Measurements from ENCODE around the gene NUTF2.

Gene NUTF2

DNA sequence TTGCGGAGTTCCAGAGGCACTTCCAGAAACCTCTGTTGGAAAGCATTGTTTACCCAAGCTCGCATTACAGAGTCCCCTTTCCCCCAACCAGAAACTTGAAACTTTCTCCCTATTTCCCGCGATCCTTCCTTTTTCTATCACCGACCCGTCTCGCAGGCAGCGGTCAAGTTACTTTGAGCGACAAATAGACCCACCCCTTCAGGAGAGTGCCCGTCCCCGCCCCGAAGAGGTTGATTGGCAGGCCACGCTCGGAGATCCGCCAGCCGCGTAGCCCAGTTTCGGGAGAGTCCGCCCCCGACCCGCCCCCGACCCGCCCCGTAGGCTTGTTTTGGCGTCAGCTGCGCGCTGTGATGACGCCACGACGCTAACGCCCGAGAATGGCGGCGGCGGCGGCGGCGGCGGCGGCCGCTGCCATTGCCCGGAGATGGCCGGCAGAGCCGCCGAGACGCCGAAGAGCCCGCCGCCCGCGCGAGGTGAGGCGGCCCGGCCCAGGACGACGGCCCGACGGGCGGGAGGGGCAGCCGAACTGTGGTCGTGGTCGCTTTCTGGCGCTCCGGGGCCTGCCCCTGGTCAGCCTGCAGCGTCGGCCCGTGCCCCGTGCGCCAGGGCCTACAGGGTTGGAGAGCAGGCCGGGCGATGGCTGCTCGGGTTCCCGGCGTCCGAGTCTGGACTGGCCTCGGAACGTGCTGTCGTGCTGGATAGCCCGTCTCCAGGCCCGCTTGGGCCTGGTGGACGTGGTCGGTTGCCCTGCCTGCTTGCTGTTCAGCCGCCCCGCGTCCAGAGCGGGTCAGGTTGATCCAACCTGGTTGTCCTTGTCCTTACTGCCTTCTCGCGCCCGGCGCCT, 46.4 kb downstream of the NUTF2 start, which contains the start of gene PSKH1:
Gene PSKH1, plus strand, starts transcription at position 356 of the 844 bp plus-strand sequence. CDS start 15,496 bp downstream, outside the sequence.
- H3K9me3 ChIP-seq (ENCODE audit: insufficient read depth, low read depth, low read length), result no peaks in the 10 kb centered on the region
- peak within 1 kb of the TSS; percentile 100 for H3K9ac ChIP-seq (ENCODE audit: low read length)
- H2BK12ac ChIP-seq (ENCODE audit: low read length), result no peak within 1 kb of the TSS
- WGBS (ENCODE audit: extremely low coverage, insufficient coverage, insufficient read length), result no CpG with 5 or more reads among the region's 90 CpGs
- H3K4me2 ChIP-seq (ENCODE audit: low read length), result peak within 1 kb of the TSS; percentile 96
- peak within 1 kb of the TSS; percentile 98 for H4K8ac ChIP-seq (ENCODE audit: low read depth, low read length)
- H4K12ac ChIP-seq (ENCODE audit: low read depth, low read length), result peak within 1 kb of the TSS; percentile 98
- H2BK5ac ChIP-seq (ENCODE audit: low read depth, low read length, poor library complexity), result peak within 1 kb of the TSS; percentile 78
- peaks cover 6% of the 10 kb centered on the region for H3K79me1 ChIP-seq (ENCODE audit: low read length)
- peak within 1 kb of the TSS; percentile 97 for H3K14ac ChIP-seq (ENCODE audit: low read length)
- peak within 1 kb of the TSS; percentile 98 for H2AFZ ChIP-seq (ENCODE audit: insufficient read depth, low read length, poor library complexity)
- H3K4ac ChIP-seq (ENCODE audit: low read depth, low read length), result peak within 1 kb of the TSS; percentile 71
- H2BK120ac ChIP-seq (ENCODE audit: insufficient read depth, low read length, poor library complexity), result peak within 1 kb of the TSS; percentile 97
- H3K27ac ChIP-seq (ENCODE audit: low read depth, low read length), result peak within 1 kb of the TSS; percentile 61
- H3K36me3 ChIP-seq (ENCODE audit: control insufficient read depth in 1 of 2, insufficient read depth in 2 of 2, low read length in 2 of 2), result no peaks in the 10 kb centered on the region
- DNase-seq, result peak; percentile 95 to 96
- H3K4me3 ChIP-seq (ENCODE audit: low read depth, low read length), result peak within 1 kb of the TSS; percentile 95
- peaks cover 8% of the 10 kb centered on the region for H3K79me2 ChIP-seq (ENCODE audit: control insufficient read depth, insufficient read depth, low read length, poor library complexity)
- H4K91ac ChIP-seq (ENCODE audit: low read depth, low read length), result peak within 1 kb of the TSS; percentile 98
- H2AK5ac ChIP-seq (ENCODE audit: low read length), result peak within 1 kb of the TSS; percentile 95
- no peak within 1 kb of the TSS for H3K23ac ChIP-seq (ENCODE audit: low read length)
- peak within 1 kb of the TSS; percentile 100 for H3K18ac ChIP-seq (ENCODE audit: low read length)
- no peaks in the 10 kb centered on the region for H3K27me3 ChIP-seq (ENCODE audit: insufficient read depth, low read length)
- H3K4me1 ChIP-seq (ENCODE audit: control insufficient read depth in 1 of 2, insufficient read depth in 2 of 2, low read length in 2 of 2), result peaks cover 5 to 8% of the 10 kb centered on the region in 2 experiments

DNA sequence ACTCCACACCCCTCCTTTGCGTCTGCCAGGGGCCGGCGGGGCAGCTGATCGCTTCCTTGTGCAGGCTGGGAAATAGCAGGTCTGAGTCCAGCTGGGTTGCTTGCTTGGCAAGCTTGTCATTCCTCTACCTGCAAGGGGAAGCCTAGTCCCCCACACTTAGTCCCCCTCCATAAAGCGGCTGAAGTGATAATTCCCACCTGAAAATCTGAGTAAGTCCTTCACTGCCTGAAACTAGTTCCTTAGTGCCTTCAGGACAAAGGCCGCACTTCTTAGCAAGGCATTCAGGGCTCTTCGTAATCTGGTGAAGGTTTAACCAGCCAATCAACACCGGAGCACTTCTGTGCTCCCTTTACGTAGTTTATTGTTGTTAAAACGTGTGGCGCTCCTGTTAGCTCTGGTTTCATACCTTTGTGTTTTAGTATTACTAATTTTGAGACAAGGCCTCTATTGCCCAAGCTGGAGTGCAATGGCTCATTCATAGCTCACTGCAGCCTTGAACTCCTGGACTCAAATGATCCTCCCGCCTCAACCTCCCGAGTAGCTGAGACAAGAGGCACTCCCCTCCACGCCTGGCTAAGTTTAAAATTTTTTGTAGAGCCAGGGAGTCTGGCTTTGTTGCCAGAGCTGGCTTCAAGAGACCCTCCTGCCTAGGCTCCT, 47.1 kb downstream of the NUTF2 start:
- peak overlapping the region; percentile 98 for H4K91ac ChIP-seq (ENCODE audit: low read depth, low read length)
- peaks cover 6% of the 10 kb centered on the region for H3K79me1 ChIP-seq (ENCODE audit: low read length)
- no peak overlapping the region for H2BK12ac ChIP-seq (ENCODE audit: low read length)
- peak overlapping the region; percentile 100 for H3K9ac ChIP-seq (ENCODE audit: low read length)
- H2BK5ac ChIP-seq (ENCODE audit: low read depth, low read length, poor library complexity), result peak overlapping the region; percentile 78
- peak overlapping the region; percentile 95 for H2AK5ac ChIP-seq (ENCODE audit: low read length)
- no peaks in the 10 kb centered on the region for H3K36me3 ChIP-seq (ENCODE audit: control insufficient read depth in 1 of 2, insufficient read depth in 2 of 2, low read length in 2 of 2)
- peak overlapping the region; percentile 97 for H3K14ac ChIP-seq (ENCODE audit: low read length)
- H3K4me1 ChIP-seq (ENCODE audit: control insufficient read depth in 1 of 2, insufficient read depth in 2 of 2, low read length in 2 of 2), result peaks cover 5 to 8% of the 10 kb centered on the region in 2 experiments
- peak overlapping the region; percentile 97 for H2BK120ac ChIP-seq (ENCODE audit: insufficient read depth, low read length, poor library complexity)
- peaks cover 8% of the 10 kb centered on the region for H3K79me2 ChIP-seq (ENCODE audit: control insufficient read depth, insufficient read depth, low read length, poor library complexity)
- no CpG with 5 or more reads among the region's 14 CpGs for WGBS (ENCODE audit: extremely low coverage, insufficient coverage, insufficient read length)
- H3K4me2 ChIP-seq (ENCODE audit: low read length), result peak overlapping the region; percentile 96
- H2AFZ ChIP-seq (ENCODE audit: insufficient read depth, low read length, poor library complexity), result peak overlapping the region; percentile 98
- H3K27me3 ChIP-seq (ENCODE audit: insufficient read depth, low read length), result no peaks in the 10 kb centered on the region
- peak overlapping the region; percentile 100 for H3K18ac ChIP-seq (ENCODE audit: low read length)
- H3K9me3 ChIP-seq (ENCODE audit: insufficient read depth, low read depth, low read length), result no peaks in the 10 kb centered on the region
- peak overlapping the region; percentile 95 for H3K4me3 ChIP-seq (ENCODE audit: low read depth, low read length)
- peak overlapping the region; percentile 61 for H3K27ac ChIP-seq (ENCODE audit: low read depth, low read length)
- DNase-seq, result no peak
- H4K8ac ChIP-seq (ENCODE audit: low read depth, low read length), result peak overlapping the region; percentile 98
- H4K12ac ChIP-seq (ENCODE audit: low read depth, low read length), result peak overlapping the region; percentile 98
- H3K4ac ChIP-seq (ENCODE audit: low read depth, low read length), result peak overlapping the region; percentile 71
- H3K23ac ChIP-seq (ENCODE audit: low read length), result no peak overlapping the region

DNA sequence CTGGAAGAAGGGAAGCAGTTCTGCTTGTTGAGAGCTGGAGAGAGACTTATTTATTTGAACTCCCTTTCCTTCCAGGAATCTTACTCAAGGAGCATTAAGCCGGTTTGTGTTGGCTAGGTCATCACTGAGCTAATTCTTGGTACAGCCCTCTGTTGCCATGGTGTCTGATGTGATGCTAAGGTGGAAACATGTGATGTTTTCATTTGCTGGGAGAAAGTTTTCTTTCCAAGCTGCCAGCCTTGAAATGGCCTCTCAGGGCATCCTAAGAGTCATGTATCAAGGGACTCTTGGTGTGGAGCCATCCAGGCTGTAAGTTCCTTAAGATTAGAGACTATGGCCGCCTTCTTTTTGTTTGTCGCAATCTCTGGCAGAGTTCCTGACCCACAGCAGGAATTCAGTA, 50.5 kb downstream of the NUTF2 start:
- Histone ChIP-seq H2BK120ac (ENCODE audit: insufficient read depth, low read length, poor library complexity) (no peak overlapping the region), H2BK12ac (ENCODE audit: low read length) (no peak overlapping the region), H2AFZ (ENCODE audit: insufficient read depth, low read length, poor library complexity) (no peak overlapping the region), H3K4me3 (ENCODE audit: low read depth, low read length) (no peak overlapping the region), H3K23ac (ENCODE audit: low read length) (no peak overlapping the region), H2AK5ac (ENCODE audit: low read length) (no peak overlapping the region), H3K18ac (ENCODE audit: low read length) (no peak overlapping the region), H4K12ac (ENCODE audit: low read depth, low read length) (no peak overlapping the region), H4K91ac (ENCODE audit: low read depth, low read length) (no peak overlapping the region), H3K4ac (ENCODE audit: low read depth, low read length) (no peak overlapping the region), H3K4me1 (ENCODE audit: control insufficient read depth in 1 of 2, insufficient read depth in 2 of 2, low read length in 2 of 2) (peaks cover 5 to 8% of the 10 kb centered on the region in 2 experiments), H3K79me2 (ENCODE audit: control insufficient read depth, insufficient read depth, low read length, poor library complexity) (peaks cover 8% of the 10 kb centered on the region), H3K27ac (ENCODE audit: low read depth, low read length) (no peak overlapping the region), H4K8ac (ENCODE audit: low read depth, low read length) (no peak overlapping the region), H3K9ac (ENCODE audit: low read length) (no peak overlapping the region), H3K27me3 (ENCODE audit: insufficient read depth, low read length) (no peaks in the 10 kb centered on the region), H3K4me2 (ENCODE audit: low read length) (no peak overlapping the region), H2BK5ac (ENCODE audit: low read depth, low read length, poor library complexity) (no peak overlapping the region), H3K36me3 (ENCODE audit: control insufficient read depth in 1 of 2, insufficient read depth in 2 of 2, low read length in 2 of 2) (peaks cover 0 to 4% of the 10 kb centered on the region in 2 experiments), H3K14ac (ENCODE audit: low read length) (no peak overlapping the region), H3K79me1 (ENCODE audit: low read length) (peaks cover 6% of the 10 kb centered on the region), H3K9me3 (ENCODE audit: insufficient read depth, low read depth, low read length) (no peaks in the 10 kb centered on the region)
- WGBS (ENCODE audit: extremely low coverage, insufficient coverage, insufficient read length), result no CpG with 5 or more reads among the region's 3 CpGs
- DNase-seq, result no peak

DNA sequence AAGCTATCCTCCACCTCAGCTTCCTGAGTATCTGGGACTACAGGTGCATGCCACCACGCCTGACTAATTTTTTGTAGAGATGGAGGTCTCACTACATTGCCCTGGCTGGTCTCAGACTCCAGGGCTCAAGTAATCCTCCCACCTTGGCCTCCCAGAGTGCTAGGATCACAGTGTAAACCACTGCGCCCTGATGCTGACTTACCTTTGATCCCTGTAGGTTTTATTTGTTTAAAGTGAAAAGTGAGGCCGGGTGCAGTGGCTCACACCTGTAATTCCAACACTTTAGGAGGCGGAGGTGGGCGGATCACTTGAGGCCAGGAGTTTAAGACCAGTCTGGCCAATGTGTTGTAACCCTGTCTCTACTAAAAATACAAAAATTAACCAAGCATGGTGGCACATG, 55.0 kb downstream of the NUTF2 start:
- H3K27me3 ChIP-seq (ENCODE audit: insufficient read depth, low read length), result no peaks in the 10 kb centered on the region
- no peak overlapping the region for H4K91ac ChIP-seq (ENCODE audit: low read depth, low read length)
- H4K12ac ChIP-seq (ENCODE audit: low read depth, low read length), result no peak overlapping the region
- H2BK12ac ChIP-seq (ENCODE audit: low read length), result no peak overlapping the region
- H3K4me1 ChIP-seq (ENCODE audit: control insufficient read depth in 1 of 2, insufficient read depth in 2 of 2, low read length in 2 of 2), result no peaks in the 10 kb centered on the region
- no peak overlapping the region for H3K9ac ChIP-seq (ENCODE audit: low read length)
- H2BK120ac ChIP-seq (ENCODE audit: insufficient read depth, low read length, poor library complexity), result no peak overlapping the region
- no CpG with 5 or more reads among the region's 5 CpGs for WGBS (ENCODE audit: extremely low coverage, insufficient coverage, insufficient read length)
- no peak overlapping the region for H2AFZ ChIP-seq (ENCODE audit: insufficient read depth, low read length, poor library complexity)
- H3K79me2 ChIP-seq (ENCODE audit: control insufficient read depth, insufficient read depth, low read length, poor library complexity), result no peaks in the 10 kb centered on the region
- peaks cover 3 to 7% of the 10 kb centered on the region in 2 experiments for H3K36me3 ChIP-seq (ENCODE audit: control insufficient read depth in 1 of 2, insufficient read depth in 2 of 2, low read length in 2 of 2)
- no peaks in the 10 kb centered on the region for H3K9me3 ChIP-seq (ENCODE audit: insufficient read depth, low read depth, low read length)
- no peak overlapping the region for H4K8ac ChIP-seq (ENCODE audit: low read depth, low read length)
- H2AK5ac ChIP-seq (ENCODE audit: low read length), result no peak overlapping the region
- H3K18ac ChIP-seq (ENCODE audit: low read length), result no peak overlapping the region
- H3K79me1 ChIP-seq (ENCODE audit: low read length), result no peaks in the 10 kb centered on the region
- H2BK5ac ChIP-seq (ENCODE audit: low read depth, low read length, poor library complexity), result no peak overlapping the region
- no peak overlapping the region for H3K4me3 ChIP-seq (ENCODE audit: low read depth, low read length)
- DNase-seq, result no peak
- H3K14ac ChIP-seq (ENCODE audit: low read length), result no peak overlapping the region
- H3K4me2 ChIP-seq (ENCODE audit: low read length), result no peak overlapping the region
- H3K27ac ChIP-seq (ENCODE audit: low read depth, low read length), result no peak overlapping the region
- H3K23ac ChIP-seq (ENCODE audit: low read length), result no peak overlapping the region
- H3K4ac ChIP-seq (ENCODE audit: low read depth, low read length), result peak overlapping the region; percentile 33
